ENCODE measurements around the gene CNTNAP2.

DNA sequence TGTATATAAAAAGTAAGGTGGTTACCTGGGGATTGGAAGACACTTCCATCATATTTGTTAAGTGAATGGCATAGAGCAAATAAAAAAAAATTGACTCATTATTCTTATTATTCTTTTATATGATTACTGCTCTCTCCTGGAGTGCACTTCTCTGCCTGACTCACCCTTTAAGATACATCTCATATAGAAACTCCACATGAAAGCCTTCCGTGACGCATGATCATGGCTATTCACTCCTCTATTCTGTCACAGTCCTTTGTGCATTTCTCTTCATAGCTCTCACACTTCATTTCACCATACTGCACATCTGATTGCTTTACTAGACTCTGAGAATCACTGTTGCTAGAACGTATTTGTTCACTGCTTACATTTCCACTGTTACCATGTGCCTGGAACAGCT is 597.3 kb downstream of the CNTNAP2 start:
- TF ChIP-seq, protein P1, sequence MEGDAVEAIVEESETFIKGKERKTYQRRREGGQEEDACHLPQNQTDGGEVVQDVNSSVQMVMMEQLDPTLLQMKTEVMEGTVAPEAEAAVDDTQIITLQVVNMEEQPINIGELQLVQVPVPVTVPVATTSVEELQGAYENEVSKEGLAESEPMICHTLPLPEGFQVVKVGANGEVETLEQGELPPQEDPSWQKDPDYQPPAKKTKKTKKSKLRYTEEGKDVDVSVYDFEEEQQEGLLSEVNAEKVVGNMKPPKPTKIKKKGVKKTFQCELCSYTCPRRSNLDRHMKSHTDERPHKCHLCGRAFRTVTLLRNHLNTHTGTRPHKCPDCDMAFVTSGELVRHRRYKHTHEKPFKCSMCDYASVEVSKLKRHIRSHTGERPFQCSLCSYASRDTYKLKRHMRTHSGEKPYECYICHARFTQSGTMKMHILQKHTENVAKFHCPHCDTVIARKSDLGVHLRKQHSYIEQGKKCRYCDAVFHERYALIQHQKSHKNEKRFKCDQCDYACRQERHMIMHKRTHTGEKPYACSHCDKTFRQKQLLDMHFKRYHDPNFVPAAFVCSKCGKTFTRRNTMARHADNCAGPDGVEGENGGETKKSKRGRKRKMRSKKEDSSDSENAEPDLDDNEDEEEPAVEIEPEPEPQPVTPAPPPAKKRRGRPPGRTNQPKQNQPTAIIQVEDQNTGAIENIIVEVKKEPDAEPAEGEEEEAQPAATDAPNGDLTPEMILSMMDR (IDR thresholded peaks at IDR 0.05) = no peak
- TF ChIP-seq POLR2A (IDR thresholded peaks at IDR 0.05) = no peak
